Osteoblast (primary cell): ENCODE results near the gene VAPB. TPM values are rescaled to one million over a fixed set of nuclear protein-coding genes. Genes with fewer than 3 reads are reported as not detected.
"Not testable (repeated sequence)": the region's sequence is repeated elsewhere in the genome, so short reads cannot be mapped to it uniquely, and the experiment has no call there.

Experiments used
- DNase-seq: peaks from one replicate; pipeline ENCODE4 v3.0.0; 2011; ENCODE audit warnings: low spot score, mixed read lengths; ENCODE audit not compliant: insufficient read length; ENCODE audit errors: missing footprints
- H2AFZ ChIP-seq: 2 replicates; pipeline ENCODE4 v1.6.0; 2011; ENCODE audit warnings: mild to moderate bottlenecking, low read length
- H3K27ac ChIP-seq: 2 replicates; pipeline ENCODE4 v1.5.1; 2011; ENCODE audit warnings: mild to moderate bottlenecking, low read depth, low read length, moderate library complexity
- H3K27me3 ChIP-seq: 2 replicates; pipeline ENCODE4 v1.6.0; 2012; ENCODE audit warnings: mild to moderate bottlenecking, control low read depth, inconsistent platforms, low read length, moderate library complexity; ENCODE audit not compliant: insufficient read depth
- H3K36me3 ChIP-seq: 2 replicates; pipeline ENCODE4 v1.5.1; 2011; ENCODE audit warnings: mild to moderate bottlenecking, low read length, control low read depth, moderate library complexity; ENCODE audit not compliant: insufficient read depth
- H3K4me1 ChIP-seq: 2 replicates; pipeline ENCODE4 v1.5.1; 2011; ENCODE audit warnings: mild to moderate bottlenecking, low read length, control low read depth, moderate library complexity; ENCODE audit not compliant: insufficient read depth
- H3K4me2 ChIP-seq: 2 replicates; pipeline ENCODE4 v1.6.0; 2011; ENCODE audit warnings: mild to moderate bottlenecking, low read length; ENCODE audit not compliant: insufficient read depth
- H3K4me3 ChIP-seq: fragments of 200-600 bp; sonication (generic); 3 replicates; pipeline ENCODE4 v1.5.1; 2012; ENCODE audit warnings: mild to moderate bottlenecking, low read length, inconsistent platforms; ENCODE audit not compliant: insufficient read depth
- H3K79me2 ChIP-seq: 2 replicates; pipeline ENCODE4 v1.6.0; 2012; ENCODE audit warnings: mild to moderate bottlenecking, low read length, control low read depth, inconsistent platforms; ENCODE audit not compliant: insufficient read depth
- H3K9me3 ChIP-seq: 2 replicates; pipeline ENCODE4 v1.5.1; 2011; ENCODE audit warnings: low read depth, low read length, control low read depth
- H4K20me1 ChIP-seq: 2 replicates; pipeline ENCODE4 v1.6.0; 2012; ENCODE audit warnings: mild to moderate bottlenecking, low read length, control low read depth; ENCODE audit not compliant: insufficient read depth
- CTCF ChIP-seq: IDR thresholded peaks from 2 replicates; pipeline ENCODE4 v1.5.1; 2011; ENCODE audit warnings: mild to moderate bottlenecking, low read depth, low read length, moderate library complexity; ENCODE audit errors: extremely low read depth
- total RNA-seq: library from RNA; depleted of rRNA; stranded (reverse); fragments of >200 nt; gene quantifications from 2 replicates; pipeline ENCODE4 v1.2.3, GENCODE V29; 2012

Gene VAPB
- total RNA-seq, 1 donor, result 14.5 TPM

- Histone ChIP-seq H3K79me2 (no peaks in the 10 kb centered on the region), H3K36me3 (peaks cover 29% of the 10 kb centered on the region), H2AFZ (no peak overlapping the region), H3K27ac (no peak overlapping the region), H3K4me3 (no peak overlapping the region), H4K20me1 (no peaks in the 10 kb centered on the region), H3K4me2 (no peak overlapping the region), H3K27me3 (no peaks in the 10 kb centered on the region), H3K9me3 (no peaks in the 10 kb centered on the region), H3K4me1 (no peaks in the 10 kb centered on the region)
- no peak for TF ChIP-seq CTCF
- DNase-seq, result no peak
Observed at GRCh38 chr20:58362970-58363369, 26.1 kb upstream of the VAPB start.

GRCh38 chr20:58366866-58367265, 22.2 kb upstream of the VAPB start:
- Histone ChIP-seq H3K9me3 (no peaks in the 10 kb centered on the region), H3K4me1 (no peaks in the 10 kb centered on the region), H3K79me2 (no peaks in the 10 kb centered on the region), H4K20me1 (no peaks in the 10 kb centered on the region), H3K4me2 (no peak overlapping the region), H3K4me3 (no peak overlapping the region), H3K27me3 (no peaks in the 10 kb centered on the region), H2AFZ (no peak overlapping the region), H3K36me3 (peaks cover 12% of the 10 kb centered on the region), H3K27ac (no peak overlapping the region)
- no peak for TF ChIP-seq CTCF
- DNase-seq, result no peak

- no peaks in the 10 kb centered on the region for H3K4me1 ChIP-seq
- H3K4me3 ChIP-seq, result no peak overlapping the region
- H4K20me1 ChIP-seq, result no peaks in the 10 kb centered on the region
- H3K79me2 ChIP-seq, result no peaks in the 10 kb centered on the region
- TF ChIP-seq CTCF, result no peak
- no peak overlapping the region for H3K4me2 ChIP-seq
- no peak overlapping the region for H2AFZ ChIP-seq
- H3K27me3 ChIP-seq, result no peaks in the 10 kb centered on the region
- no peaks in the 10 kb centered on the region for H3K36me3 ChIP-seq
- no peaks in the 10 kb centered on the region for H3K9me3 ChIP-seq
- no peak for DNase-seq
- H3K27ac ChIP-seq, result no peak overlapping the region
Observed at GRCh38 chr20:58372806-58373205, 16.2 kb upstream of the VAPB start.

- H3K27me3 ChIP-seq, H3K4me2 ChIP-seq, H2AFZ ChIP-seq, H3K36me3 ChIP-seq, H3K27ac ChIP-seq, H3K4me1 ChIP-seq, H3K79me2 ChIP-seq, H4K20me1 ChIP-seq, DNase-seq, H3K9me3 ChIP-seq, H3K4me3 ChIP-seq: not testable (repeated sequence)
Observed at GRCh38 chr20:58373296-58373695, 15.7 kb upstream of the VAPB start.
